ENCODE results near the gene CAPZA3. TPM values are rescaled to one million over a fixed set of nuclear protein-coding genes. Genes with fewer than 3 reads are reported as not detected.
"Not testable (repeated sequence)": the region's sequence is repeated elsewhere in the genome, so short reads cannot be mapped to it uniquely, and the experiment has no call there.

The CAPZA3 gene, protein sequence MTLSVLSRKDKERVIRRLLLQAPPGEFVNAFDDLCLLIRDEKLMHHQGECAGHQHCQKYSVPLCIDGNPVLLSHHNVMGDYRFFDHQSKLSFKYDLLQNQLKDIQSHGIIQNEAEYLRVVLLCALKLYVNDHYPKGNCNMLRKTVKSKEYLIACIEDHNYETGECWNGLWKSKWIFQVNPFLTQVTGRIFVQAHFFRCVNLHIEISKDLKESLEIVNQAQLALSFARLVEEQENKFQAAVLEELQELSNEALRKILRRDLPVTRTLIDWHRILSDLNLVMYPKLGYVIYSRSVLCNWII
- not detected for polyA plus RNA-seq

DNA sequence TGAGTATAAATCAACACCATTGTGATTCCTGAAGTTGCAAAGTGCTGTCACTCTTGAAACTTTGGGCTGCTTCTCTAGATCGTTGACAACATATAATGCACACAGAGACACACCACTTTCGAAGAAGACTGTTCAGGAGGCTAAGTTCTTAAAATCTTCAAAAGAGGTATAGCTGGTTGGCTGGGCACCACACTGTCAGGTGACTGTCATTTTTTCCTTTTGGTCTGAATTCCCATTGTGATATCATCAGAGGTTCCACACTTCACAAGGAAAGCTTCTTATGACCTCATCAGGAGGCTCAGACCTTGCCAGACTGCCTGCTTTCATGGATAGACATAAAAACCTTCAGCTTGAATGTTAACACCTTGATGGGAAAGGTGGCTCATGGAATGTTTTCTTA lies at the start of gene CAPZA3, which contains the start of gene PLCZ1:
CAPZA3 (plus strand) TSS at position 301 of the 400 bp plus-strand sequence. CDS start 150 bp downstream, outside the sequence.
PLCZ1 (minus strand) TSS at position 194 of the 400 bp plus-strand sequence. CDS start 641 bp downstream, outside the sequence.
- no peak within 1 kb of the TSS for H3K27ac ChIP-seq (ENCODE audit: low read depth, low read length)
- 69 to 88% (median 86%) methylated on average over 2 of the region's 2 CpGs for WGBS, 3 donors

DNA sequence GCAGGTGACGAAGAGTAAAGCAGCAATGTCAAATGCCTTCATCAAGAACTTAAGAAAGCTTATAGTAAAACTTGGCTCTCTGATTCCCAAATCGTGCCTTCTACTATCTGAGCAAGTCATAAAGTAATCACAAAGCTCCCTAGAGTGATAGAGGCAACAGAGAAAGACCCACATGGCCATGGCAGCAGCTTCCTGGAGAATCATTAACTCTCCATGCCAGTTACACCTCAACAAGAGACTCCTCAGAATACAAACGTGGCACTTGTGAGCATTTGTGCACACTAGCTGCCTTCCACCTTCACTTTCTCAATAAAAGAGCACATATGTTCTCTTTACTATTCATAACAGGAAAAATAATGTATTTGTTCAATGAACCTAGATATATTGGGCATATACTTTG lies 48.1 kb upstream of the CAPZA3 start:
- no peak overlapping the region for H3K27ac ChIP-seq (ENCODE audit: low read depth, low read length)
- 57 to 76% (median 75%) methylated on average over 3 of the region's 3 CpGs for WGBS, 3 donors

DNA sequence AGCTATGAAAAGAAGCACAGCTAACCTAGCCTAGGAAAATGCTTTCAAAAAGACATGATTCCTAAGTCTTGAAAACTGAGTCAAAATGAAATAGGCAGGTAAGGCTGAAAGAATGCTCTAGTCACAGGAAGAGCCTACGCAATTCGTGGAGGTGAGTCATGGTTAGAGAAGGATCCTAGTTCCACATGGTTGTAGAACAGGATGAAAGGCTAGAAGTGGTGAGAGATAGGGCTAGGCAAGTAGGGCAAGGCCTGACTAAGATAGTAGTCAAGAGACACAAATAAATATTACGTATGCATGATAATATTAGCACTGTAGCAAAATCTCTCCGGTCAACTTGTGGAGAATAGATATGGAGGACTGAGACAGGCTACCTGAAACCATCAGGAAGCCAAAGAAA lies 47.3 kb upstream of the CAPZA3 start:
- H3K27ac ChIP-seq (ENCODE audit: low read depth, low read length) = no peak overlapping the region
- 87 to 93% (median 87%) methylated on average over 4 of the region's 4 CpGs for whole genome bisulfite sequencing, 3 donors

DNA sequence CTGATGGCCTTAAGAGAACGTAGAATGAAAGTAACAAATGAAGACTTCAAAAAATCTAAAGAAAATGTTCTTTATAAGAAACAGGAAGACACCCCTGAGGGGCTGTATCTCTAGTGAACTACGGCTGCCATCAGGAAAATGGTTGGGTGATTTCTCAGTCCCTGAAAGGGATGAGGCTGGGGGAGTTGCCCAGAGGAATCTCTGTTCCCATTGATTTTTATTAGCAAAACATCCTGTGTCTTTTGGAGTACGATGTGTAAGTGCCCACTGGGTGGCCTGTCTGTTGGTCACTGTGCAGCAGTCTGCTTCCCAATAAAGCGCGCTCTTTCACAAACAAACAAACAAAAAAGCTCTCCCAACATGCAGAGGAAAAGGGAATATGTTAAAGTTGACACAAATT lies 43.9 kb upstream of the CAPZA3 start:
- WGBS, 3 donors = 85 to 87% (median 85%) methylated on average over 5 of the region's 5 CpGs

DNA sequence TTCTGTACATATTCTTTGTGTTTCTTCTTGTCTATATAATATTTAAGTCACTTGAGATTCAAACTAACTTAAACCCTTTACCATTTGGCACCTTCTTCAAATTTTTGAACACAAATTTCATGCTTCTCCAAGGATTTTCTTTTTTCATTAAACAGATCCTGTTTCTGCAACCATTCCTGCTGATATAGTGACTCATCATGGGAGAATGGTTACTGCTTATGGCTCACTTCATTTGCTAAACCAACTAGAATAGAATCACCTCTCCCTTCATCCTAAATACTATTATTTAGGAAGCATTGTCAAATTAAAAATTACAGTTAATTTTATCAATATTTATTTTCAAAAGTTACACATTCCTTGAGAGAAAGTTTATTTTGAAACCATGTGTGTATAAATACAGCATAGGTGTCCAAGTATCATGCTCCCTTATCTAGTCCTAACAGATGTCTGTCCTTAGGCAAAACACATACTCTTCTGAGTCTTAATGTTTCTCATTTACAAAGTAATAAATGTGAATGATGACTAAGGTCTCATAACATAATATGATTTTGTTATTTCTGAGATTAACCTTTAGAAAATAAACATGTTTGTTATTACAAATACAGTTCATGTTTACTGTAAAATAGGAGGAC lies 40.8 kb upstream of the CAPZA3 start:
- H3K27ac ChIP-seq (ENCODE audit: low read depth, low read length) = no peak overlapping the region

More for the DNA sequence above, 43.9 kb upstream of the CAPZA3 start:
- not testable (repeated sequence) for H3K27ac ChIP-seq (ENCODE audit: low read depth, low read length)

DNA sequence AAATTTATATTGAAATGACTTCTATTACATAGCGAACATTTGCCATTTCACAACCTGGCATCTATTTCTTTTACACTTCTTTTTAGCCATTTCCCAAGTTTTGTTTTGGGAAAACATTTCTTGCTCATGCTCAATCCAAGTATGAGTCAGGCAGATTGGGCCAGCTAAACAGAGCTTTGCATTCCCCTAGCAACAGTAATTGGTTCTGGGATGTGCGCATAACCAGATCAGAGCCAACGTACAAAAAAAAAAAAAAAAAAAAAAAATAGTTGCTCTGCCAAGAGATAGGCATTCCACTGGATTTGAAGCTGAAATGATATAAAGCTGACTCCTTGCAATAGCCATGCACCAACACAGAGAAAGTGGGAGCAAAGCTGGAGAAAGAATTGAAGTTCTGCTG lies 37.6 kb upstream of the CAPZA3 start:
- WGBS, 3 donors = 44 to 81% (median 65%) methylated on average over 3 of the region's 3 CpGs
- no peak overlapping the region for H3K27ac ChIP-seq (ENCODE audit: low read depth, low read length)

DNA sequence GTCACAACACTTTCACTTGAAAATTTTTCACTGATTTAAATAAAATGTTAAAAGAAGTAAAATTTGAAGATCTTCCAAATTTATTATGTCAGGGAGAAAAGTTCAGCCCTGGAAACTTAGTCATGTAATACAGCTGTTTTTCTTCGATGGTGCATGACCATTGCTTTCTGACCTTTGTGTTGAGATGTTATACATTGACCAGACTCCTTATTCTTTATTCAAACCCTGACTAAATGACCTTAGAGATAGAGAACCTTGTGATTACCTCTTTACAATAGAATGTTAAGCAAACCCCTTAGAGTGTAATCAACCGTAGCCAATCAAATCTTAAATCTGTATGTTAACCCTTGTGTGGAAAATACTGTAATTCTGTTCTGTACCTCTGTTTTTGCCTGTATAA lies 34.6 kb upstream of the CAPZA3 start:
- WGBS, 3 donors = 22 to 59% (median 51%) methylated on average over 2 of the region's 2 CpGs

DNA sequence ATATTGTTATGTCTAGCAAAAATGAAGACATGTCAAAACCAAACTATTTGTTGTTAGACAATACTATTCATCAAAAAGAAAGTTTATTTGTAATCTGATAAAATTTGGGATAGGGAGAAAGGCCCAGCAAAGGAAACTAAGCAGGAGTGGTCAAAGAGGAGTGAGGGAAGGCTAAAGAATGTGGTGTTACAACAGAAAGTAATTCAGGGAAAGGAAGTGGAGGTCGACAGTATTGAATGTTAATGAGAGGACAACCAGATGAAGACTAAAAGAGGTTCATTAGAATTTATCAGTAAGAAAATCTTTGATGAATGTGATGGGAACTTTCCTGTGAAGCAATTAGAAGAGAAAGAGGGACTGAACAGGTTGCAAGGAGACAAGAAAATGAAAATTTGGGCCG lies 34.0 kb upstream of the CAPZA3 start:
- H3K27ac ChIP-seq (ENCODE audit: low read depth, low read length) = no peak overlapping the region
- 63 to 77% (median 70%) methylated on average over 2 of the region's 2 CpGs for WGBS, 3 donors

More for the DNA sequence above, 34.6 kb upstream of the CAPZA3 start:
- no peak overlapping the region for H3K27ac ChIP-seq (ENCODE audit: low read depth, low read length)

DNA sequence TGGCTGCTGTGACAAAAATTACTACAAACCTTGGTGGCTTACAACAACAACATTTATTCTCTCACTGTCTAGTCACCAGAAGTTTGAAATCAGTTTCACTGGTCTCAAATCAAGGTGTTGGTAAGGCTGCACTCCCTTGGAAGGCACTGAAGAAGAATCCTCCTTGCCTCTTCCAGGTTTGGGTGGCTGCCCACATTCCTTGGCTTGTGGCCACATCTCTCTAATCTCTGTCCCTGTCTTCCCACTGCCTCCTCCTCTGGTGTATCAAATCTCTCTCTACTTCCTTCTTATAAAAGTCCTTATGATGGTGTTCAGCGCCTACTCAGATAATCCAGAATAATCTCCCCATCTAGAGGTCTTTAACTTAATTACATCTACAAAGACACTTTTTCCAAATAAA lies 31.1 kb upstream of the CAPZA3 start:
- no peak overlapping the region for H3K27ac ChIP-seq (ENCODE audit: low read depth, low read length)

DNA sequence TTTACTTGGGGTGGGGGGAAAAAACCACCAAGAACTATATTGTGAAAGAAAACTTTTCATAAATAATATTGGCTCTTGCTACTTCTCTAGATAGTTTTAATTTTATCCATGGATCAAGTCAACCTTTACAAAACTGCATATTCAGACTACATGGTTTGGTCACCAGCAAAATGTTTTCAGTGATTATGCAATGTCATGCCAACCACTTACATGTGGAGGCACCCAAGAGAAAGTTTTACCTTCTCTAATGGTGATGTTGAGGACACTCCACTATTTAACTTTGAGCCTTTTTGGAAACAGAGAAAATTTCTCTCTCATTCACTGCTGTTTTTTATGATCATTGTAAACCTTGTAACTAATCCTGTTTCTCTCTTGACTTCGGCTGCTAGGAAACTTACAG lies 21.7 kb upstream of the CAPZA3 start:
- H3K27ac ChIP-seq (ENCODE audit: low read depth, low read length) = no peak overlapping the region
- WGBS, 3 donors = 79 to 96% (median 95%) methylated on average over 1 of the region's 1 CpG

More for the DNA sequence above, 31.1 kb upstream of the CAPZA3 start:
- 87 to 98% (median 96%) methylated on average over 1 of the region's 1 CpG for WGBS, 3 donors

DNA sequence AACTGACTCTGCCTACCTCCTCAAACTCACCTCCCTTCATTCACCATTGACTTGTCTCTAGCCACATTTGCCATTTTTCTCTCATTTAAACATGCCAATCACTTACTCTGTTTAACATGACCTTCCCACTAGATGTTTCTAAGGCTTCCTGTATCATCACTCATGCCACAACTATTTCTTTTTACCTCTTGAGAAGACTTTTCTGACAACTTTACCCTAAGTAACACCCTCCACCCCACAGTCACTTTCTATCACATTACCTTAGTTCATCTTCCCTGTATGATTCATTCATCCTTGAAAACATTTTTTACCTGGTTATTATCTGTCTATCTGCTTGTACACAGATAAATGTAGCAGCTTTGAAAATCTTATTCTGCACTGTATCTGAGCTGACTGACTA lies 19.5 kb upstream of the CAPZA3 start:
- H3K27ac ChIP-seq (ENCODE audit: low read depth, low read length) = no peak overlapping the region

DNA sequence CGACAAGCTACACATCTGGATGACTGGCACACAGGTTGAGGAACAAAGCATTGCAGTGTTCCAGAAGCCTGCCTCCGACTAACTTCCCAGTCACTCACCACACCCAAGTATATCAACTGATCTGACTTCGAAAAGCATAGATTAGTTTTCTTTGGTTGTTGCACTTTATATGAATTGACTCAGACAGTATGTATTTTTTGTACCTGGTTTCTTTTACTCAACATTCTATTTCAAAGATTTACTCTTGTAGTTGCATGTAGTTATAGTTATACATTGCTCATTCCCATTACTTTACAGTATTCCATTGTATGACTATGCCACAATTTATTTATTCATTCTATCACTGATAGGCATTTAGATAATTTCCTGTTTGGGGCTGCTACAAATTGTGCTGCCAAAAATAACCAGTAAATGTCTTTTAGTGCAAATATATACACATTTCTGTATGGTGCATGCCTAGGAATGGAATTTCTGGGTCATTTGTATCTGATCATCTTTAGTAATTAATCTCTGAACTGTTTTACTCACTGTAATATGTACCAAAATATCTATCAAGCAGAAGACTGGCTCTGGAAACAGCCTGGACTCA lies 17.9 kb upstream of the CAPZA3 start:
- no peak overlapping the region for H3K27ac ChIP-seq (ENCODE audit: low read depth, low read length)
- 47 to 95% (median 63%) methylated on average over 3 of the region's 3 CpGs for WGBS, 3 donors

DNA sequence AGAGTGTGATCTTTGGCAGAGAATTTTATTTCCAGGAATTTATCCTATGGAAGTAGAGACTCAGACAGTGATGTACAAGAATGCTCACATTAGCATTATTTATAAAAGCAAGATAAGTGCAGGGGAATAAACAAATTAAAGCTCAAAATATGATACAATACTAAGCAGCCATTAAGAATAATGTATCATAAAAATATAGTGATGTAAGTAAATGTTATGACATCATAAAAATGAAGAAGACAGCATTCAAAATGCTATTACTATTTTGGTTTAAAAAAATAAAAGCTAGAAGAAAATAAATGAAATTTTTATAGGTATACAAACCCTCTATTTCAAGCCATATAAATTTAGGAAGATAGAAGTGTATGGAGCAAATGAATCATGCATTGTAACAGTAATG lies 17.2 kb upstream of the CAPZA3 start:
- H3K27ac ChIP-seq (ENCODE audit: low read depth, low read length) = no peak overlapping the region

DNA sequence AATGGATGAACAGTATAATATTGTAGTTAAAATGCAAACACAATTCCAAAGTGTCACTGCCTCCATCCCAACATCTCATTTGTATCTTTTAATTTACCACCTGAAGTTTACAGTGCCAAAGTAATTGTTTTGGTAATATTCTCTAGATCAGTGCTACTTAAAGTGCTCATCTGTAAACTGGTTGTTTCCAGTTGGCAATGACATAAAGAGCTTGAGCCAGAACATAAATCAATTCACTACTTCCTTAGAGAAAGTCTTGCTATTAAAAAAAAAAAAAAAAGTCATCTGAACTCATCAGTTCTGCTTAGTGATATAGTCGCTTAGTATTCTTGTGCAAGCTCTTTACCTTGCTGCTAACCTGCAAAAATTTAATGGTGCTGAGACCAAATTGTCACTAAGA lies 16.5 kb upstream of the CAPZA3 start:
- 63 to 86% (median 72%) methylated on average over 1 of the region's 1 CpG for WGBS, 3 donors
- no peak overlapping the region for H3K27ac ChIP-seq (ENCODE audit: low read depth, low read length)

DNA sequence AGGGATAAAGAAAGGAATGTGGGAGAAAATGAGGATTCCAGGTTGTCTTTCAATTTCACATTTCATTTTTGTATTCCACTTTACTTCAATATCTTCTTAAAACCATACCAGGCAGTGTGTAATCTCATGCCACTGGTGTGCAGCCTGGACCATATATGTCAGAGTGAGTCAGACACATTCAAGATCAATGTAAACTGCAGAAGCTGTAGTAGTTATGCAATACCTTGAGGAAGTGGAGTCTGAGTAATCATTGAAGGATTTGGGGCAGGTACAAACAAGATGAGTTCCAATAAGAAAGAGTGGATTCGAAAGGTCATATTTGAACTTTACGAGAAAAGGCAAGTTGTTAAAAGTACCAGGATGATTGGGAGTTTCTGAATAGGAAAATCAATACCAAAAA lies 14.2 kb upstream of the CAPZA3 start:
- WGBS, 3 donors = 81 to 96% (median 95%) methylated on average over 2 of the region's 2 CpGs
- H3K27ac ChIP-seq (ENCODE audit: low read depth, low read length) = no peak overlapping the region

DNA sequence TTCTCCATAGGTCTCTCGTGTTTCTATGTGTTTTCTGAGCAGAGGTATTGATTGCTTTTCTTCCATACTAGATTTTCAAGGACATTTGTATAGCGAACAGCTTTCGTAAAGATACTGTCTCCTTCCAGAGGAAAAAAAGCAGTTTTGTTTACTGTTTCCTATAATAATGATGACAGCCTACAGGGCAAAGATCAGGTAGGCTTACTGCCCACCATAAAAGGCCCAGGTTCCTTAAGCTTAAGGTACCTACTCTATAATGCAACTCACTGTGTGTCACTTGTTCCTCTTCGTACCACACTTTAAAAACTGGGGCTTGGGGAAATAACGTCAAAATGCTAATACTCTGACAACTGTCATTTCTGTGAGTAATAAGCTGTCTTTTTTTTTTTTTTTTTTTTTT lies 6.8 kb upstream of the CAPZA3 start:
- WGBS, 3 donors = 54 to 92% (median 85%) methylated on average over 5 of the region's 5 CpGs

DNA sequence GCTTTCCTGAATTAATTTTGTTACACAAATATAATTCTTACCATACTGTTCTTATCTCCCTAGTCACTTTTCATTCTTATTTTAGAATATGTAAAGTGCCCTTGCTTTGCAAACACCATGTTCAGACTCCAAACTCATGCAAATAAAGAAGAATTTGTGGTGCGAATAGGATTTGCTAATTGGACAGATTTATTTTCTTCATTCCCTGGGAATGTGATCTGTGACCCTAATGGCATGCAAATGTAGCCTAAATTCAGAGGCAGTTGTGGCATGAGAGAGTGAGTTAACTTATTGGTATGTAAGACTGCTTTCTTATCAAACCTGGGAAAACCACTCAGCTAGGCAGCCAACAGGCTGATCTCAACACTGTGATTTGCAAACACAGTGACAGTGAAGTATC lies 10.0 kb downstream of the CAPZA3 start:
- 58 to 68% (median 60%) methylated on average over 1 of the region's 1 CpG for WGBS, 3 donors
- no peak overlapping the region for H3K27ac ChIP-seq (ENCODE audit: low read depth, low read length)

More for the DNA sequence above, 6.8 kb upstream of the CAPZA3 start:
- no peak overlapping the region for H3K27ac ChIP-seq (ENCODE audit: low read depth, low read length)

DNA sequence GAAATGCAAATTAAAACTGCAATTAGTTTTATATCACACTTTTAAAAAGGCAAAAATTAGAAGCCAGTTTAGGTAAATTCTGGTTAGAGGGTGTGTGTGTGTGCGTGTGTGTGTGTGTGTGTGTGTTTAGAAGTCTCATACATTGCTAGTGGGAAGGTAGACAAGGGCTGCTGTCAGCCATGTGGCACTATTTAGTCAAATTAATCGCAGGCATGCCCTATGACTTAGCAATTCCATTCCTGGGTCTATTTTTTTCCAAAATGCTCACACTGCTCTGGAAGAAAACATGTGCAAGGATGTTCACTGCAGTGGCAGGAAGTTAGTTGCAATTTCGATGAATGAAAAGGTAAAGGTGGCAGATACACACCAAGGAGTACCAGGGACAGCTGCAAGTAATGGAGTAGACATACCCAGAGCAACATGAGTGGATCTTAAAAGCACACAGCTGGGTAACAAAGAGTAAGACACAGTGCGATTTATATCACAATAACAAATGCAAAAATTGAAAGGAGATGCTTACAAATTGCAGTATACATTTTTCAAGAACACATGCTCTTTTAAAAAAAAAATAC lies 11.6 kb downstream of the CAPZA3 start:
- no peak overlapping the region for H3K27ac ChIP-seq (ENCODE audit: low read depth, low read length)
- 70 to 82% (median 77%) methylated on average over 4 of the region's 4 CpGs for WGBS, 3 donors

DNA sequence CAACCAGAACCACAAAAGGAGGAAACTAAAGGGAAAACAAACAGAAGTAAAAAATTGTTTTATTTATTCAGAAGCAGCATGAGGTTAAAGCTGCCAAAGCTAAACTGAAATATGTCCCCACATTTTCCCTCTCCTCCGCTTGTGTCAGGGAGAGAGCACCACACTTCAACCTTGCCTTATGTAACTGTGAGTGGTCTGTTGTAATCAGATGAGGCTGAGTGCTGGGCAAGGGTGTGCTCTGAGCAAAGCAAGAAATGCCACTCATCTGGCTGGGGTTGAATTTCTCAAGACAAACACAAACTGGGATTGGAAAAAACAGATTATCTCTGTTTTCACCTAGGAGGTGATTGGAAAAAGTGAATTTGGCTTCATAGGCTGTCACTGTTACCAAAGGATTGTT lies 12.2 kb downstream of the CAPZA3 start:
- 63 to 78% (median 68%) methylated on average over 1 of the region's 1 CpG for WGBS, 3 donors
- no peak overlapping the region for H3K27ac ChIP-seq (ENCODE audit: low read depth, low read length)

Data from adipose tissue (tissue), 3 donors.